HCT116 (cell line): ENCODE measurements around the gene SCGN.

Experiments used
- ELF1 ChIP-seq: IDR thresholded peaks from 2 replicates; pipeline ENCODE4 v1.6.1; 2012; ENCODE audit warnings: low read depth, borderline replicate concordance
- TF ChIP-seq, protein P1 (sequence below): IDR thresholded peaks from 2 replicates; pipeline ENCODE4 v1.6.1; 2012
- TF ChIP-seq, protein P2 (sequence below), 3 experiments: fragments of 200-600 bp in 1 of 3; sonication (generic) in 1 of 3; IDR thresholded peaks in 2 of 3; conservative IDR thresholded peaks in 1 of 3; 2 replicates each; pipeline ENCODE4 v1.5.1; 2012 to 2017; ENCODE audit warnings: low read depth in 2 of 3, low read length in 2 of 3, antibody characterized with exemption in 1 of 3, borderline replicate concordance in 1 of 3, control low read depth in 1 of 3, mild to moderate bottlenecking in 1 of 3, mixed read lengths in 1 of 3, mixed run types in 1 of 3, moderate library complexity in 1 of 3; ENCODE audit not compliant: insufficient read depth in 1 of 3

DNA sequence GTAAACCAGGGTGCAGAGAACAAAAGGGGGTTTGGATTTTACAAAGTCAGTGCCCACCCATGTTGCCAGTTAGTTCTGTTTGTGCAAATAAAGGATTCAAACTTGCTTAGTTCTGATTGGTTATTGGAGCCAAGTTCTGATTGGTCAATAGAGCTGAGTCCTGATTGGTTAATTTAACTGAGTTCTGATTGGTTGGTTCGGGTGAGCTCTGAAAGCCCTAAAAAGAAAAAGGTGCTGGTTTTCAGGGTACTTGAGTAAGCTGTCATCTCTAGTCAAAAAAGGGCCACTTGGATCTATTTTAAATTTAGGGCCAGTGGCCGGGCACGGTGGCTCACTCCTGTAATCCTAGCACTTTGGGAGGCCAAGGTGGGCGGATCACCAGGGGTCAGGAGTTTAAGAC is 47.6 kb downstream of the SCGN start:
- TF ChIP-seq, protein P1, sequence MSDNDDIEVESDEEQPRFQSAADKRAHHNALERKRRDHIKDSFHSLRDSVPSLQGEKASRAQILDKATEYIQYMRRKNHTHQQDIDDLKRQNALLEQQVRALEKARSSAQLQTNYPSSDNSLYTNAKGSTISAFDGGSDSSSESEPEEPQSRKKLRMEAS = no peak
- TF ChIP-seq, protein P2, sequence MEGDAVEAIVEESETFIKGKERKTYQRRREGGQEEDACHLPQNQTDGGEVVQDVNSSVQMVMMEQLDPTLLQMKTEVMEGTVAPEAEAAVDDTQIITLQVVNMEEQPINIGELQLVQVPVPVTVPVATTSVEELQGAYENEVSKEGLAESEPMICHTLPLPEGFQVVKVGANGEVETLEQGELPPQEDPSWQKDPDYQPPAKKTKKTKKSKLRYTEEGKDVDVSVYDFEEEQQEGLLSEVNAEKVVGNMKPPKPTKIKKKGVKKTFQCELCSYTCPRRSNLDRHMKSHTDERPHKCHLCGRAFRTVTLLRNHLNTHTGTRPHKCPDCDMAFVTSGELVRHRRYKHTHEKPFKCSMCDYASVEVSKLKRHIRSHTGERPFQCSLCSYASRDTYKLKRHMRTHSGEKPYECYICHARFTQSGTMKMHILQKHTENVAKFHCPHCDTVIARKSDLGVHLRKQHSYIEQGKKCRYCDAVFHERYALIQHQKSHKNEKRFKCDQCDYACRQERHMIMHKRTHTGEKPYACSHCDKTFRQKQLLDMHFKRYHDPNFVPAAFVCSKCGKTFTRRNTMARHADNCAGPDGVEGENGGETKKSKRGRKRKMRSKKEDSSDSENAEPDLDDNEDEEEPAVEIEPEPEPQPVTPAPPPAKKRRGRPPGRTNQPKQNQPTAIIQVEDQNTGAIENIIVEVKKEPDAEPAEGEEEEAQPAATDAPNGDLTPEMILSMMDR (IDR thresholded peaks at IDR 0.05 in 2 of 3, conservative IDR thresholded peaks at IDR 0.05 in 1 of 3; ENCODE audit: borderline replicate concordance in 1 of 3, insufficient read depth in 1 of 3, low read depth in 2 of 3, low read length in 2 of 3) = no peak
- no peak for TF ChIP-seq ELF1
